HG02623 (cell line): ENCODE measurements around the gene UBA52.
"Not testable (repeated sequence)": the region's sequence is repeated elsewhere in the genome, so short reads cannot be mapped to it uniquely, and the experiment has no call there.

ENCODE experiments used
- ATAC-seq: cut with Tn5 transposase; IDR thresholded peaks from one replicate; pipeline ENCODE4 v1.9.1; 2021; ENCODE audit warnings: moderate library complexity; ENCODE audit not compliant: unreplicated experiment

UBA52 gene

GRCh38 chr19:18571564-18572344 is at the start of gene UBA52:
Gene UBA52, plus strand, starts transcription at chr19:18571857. Its CDS starts 1,444 bp downstream, at chr19:18573301.
- peak; percentile 92 for ATAC-seq

DNA sequence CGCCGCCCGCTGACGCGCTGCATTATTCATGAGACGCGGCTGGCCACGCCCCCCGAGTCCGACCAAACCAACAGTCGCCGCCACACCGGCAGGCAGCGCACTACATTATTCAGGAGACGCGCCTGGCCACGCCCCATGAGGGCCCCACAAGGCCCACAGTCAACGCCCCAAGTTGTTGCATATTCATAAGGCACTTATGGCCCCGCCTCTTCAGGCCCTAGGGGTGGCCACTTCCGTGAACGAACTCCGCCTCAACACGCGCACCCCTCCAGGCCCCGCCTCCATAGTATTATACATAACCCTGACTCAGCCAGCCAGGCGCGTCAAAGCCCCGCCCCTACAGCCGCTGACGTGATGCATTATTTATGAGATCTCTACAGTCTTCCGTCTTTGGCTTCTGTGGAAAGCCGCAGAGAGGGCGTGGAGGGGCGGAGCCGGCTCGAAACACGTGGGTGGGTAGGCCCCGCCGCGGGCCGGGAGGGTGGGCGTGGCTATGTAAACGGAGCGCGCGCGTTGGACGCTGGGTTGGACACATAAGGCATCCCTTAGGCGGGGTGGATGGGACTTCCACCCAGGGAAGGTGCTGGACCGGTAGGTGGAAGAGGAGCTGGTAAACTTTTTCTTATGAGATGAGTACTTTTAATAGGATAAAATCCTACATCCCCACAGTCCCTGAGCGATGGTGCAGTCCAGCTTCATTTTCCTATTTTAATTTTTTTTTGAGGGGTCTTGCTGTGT is 49.4 kb upstream of the UBA52 start:
- peak; percentile 82 for ATAC-seq

GRCh38 chr19:18522862-18523440 is 48.7 kb upstream of the UBA52 start:
- ATAC-seq = not testable (repeated sequence)

- ATAC-seq = no peak
These were observed 47.8 kb upstream of the UBA52 start for GRCh38 chr19:18523841-18524240.

DNA sequence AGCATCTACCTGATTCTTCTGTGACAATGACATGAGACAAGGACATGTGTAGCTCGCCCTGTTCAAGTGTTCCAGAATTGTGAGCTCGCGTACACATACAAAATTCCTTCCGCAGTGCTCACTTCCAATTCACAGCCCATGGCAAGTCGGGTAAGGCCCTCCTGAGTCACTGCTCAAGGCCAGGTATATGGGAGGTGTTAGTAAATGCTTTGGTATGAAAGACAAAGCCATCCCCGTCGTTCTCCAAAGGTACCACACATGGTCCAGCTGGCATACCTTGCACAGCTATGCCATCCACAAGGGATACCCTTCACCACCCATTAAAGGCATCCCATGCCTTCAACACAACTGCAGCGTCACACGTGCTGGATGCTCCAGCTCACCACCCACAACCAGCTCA is 45.3 kb upstream of the UBA52 start:
- ATAC-seq = no peak

- no peak for ATAC-seq
These were observed 41.9 kb upstream of the UBA52 start for GRCh38 chr19:18529782-18530181.

DNA sequence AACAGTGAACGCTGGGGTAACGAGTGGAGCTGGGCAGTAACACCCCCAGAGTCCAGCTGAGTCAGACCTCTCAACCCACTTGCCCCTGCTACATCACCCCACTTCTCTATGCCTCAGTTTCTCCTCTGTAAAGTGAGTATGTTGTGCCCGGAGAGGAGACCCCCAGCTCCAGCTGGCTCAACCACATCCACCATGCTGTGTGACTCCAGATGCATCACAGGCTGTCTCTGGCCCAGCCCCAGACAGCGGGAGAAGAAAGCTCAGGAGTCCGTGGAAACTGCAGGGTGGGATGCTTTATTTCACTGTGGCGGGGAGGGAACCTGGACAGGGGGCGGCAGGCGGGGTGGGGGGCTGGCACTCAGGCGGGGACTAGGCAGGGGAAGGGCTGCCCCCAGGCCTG is 40.2 kb upstream of the UBA52 start:
- ATAC-seq = no peak

DNA sequence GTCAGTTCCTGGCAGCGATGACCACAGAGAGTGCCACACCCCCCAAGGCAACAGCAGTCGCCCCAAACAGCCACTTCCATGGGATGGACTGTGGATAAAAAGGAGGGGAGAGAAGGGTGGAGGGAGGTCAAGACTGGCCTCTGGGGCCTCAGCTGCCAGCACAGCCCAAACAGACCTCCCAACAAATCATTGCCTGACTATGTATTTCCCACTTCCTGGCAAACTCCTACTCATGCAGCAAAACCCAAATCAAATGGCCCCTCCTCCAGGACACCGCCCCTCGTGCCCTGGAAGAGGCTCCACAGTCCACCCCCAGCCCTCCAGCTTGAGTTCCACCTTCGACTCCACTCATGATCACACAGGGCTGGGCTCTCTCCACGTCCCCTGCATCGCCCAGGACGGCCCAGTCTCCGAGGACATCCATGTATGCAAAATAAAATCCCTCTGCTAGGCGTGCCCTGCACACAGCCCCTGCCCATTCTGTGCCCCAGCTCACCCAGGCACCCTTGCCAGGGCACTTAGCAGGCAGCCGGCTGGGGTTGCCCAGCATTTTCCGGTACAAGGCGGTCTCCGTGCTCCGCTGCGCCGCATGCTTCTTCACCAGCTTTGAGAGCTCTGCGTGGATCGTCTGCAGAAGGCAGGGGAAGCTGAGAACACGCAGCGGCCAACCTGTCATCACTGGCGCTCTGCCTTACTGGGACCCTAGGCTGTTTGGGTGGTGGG is 39.3 kb upstream of the UBA52 start:
- ATAC-seq = no peak

DNA sequence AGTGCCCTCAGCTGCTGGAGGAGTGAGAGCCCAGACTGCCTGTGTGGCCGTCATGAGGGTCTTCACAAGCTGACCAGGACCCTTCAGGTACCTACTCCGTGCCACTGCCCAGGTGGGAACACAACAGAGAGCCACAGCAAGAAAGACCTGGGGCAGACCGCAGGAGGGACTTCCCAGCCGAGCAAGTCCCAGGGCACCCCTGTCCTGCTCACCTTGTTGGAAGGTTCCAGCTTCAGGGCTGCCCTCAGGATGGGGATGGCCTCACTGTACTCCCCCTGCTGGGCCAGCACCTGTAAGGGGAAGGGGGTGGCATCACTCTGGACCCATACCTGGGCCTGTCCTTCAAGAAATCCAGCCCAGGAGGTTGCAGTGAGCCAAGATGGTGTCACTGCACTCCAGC is 38.6 kb upstream of the UBA52 start:
- no peak for ATAC-seq

DNA sequence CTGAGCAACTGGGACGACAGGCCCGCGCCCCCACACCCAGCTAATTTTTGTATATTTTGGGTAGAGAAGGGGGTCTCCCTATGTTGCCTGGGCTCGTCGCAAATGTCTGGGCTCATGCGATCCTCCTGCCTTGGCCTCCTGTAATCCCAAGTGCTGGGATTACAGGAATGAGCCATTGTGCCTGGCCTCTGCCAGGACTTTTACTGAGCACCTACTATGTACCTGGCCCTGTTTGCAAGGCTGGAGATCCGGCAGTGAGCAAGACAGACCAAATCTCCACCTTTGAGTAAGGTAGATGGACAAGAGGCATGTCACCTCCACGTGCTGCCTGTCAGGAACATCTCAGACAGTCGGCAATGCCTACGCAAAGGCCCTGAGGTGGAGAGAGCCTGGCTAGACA is 35.2 kb upstream of the UBA52 start:
- ATAC-seq = no peak

- no peak for ATAC-seq
These were observed 34.2 kb upstream of the UBA52 start for GRCh38 chr19:18537431-18537830.

GRCh38 chr19:18538115-18538514 is 33.5 kb upstream of the UBA52 start:
- ATAC-seq = no peak

GRCh38 chr19:18539372-18539771 is 32.3 kb upstream of the UBA52 start:
- no peak for ATAC-seq

DNA sequence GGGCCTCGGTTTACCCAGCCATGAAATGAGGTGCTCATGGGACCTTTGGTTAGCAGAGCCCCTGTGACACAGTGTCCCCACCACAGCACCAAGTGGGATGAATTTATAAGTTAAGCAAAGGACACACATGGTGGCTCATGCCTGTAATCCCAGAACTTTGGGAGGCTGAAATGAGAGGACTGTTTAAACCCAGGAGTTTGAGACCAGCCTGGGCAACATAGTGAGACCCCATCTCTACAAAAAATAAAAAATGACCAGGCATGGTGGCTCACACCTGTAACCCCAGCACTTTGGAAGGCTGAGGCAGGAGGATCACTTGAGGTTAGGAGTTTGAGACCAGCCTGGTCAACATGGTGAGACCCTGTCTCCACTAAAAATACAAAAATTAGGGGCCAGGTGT is 31.5 kb upstream of the UBA52 start:
- not testable (repeated sequence) for ATAC-seq

- no peak for ATAC-seq
These were observed 30.2 kb upstream of the UBA52 start for GRCh38 chr19:18541258-18541991.

GRCh38 chr19:18541992-18542940 is 29.4 kb upstream of the UBA52 start:
- no peak for ATAC-seq

DNA sequence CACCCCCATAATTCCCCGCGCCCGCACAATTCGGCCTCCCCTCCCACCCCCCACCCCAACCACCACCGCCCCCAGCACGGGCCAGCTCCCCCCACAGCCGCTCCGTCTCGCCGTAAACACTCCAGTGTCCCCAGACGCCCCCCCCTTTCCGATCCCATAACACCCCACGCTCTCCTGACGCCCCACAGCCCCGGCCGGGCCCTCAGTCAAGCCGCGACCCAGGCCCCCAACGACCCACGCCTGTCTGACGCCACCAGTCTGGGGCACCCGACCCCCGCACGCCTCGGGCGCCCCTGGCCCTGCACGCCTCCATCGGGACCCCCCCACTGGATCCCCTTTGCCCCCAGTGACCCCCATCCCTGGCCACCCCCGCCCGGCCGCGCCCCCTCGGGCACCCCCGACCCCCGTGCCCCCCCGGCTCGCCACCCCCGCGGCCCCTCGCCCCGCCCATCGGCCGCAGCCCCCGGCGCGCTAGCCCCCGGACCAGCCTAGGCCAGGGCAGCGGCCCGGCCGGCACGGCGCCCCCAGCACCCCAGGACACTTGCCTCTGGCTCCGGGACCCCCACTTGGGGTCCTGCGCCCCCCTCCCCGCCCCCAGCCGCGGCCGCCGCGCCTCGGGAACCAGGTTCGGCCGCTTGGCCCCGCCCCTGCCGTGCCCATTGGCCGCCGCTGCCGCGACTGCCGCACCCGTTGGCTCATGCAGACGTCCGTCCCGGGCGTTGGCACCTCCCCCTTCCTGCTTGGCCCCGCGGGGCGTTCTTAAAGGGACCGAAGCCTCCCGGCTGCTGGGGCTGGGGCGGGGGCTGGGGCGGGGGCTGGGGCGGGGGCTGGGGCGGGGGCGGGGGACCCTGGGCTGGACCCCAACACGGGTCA is 28.5 kb upstream of the UBA52 start, which contains the start of gene FKBP8:
Gene FKBP8 (minus strand): TSS at position 633 of the 873 bp plus-strand sequence. CDS start 1,603 bp downstream, outside the sequence.
- ATAC-seq = peak; percentile 95

DNA sequence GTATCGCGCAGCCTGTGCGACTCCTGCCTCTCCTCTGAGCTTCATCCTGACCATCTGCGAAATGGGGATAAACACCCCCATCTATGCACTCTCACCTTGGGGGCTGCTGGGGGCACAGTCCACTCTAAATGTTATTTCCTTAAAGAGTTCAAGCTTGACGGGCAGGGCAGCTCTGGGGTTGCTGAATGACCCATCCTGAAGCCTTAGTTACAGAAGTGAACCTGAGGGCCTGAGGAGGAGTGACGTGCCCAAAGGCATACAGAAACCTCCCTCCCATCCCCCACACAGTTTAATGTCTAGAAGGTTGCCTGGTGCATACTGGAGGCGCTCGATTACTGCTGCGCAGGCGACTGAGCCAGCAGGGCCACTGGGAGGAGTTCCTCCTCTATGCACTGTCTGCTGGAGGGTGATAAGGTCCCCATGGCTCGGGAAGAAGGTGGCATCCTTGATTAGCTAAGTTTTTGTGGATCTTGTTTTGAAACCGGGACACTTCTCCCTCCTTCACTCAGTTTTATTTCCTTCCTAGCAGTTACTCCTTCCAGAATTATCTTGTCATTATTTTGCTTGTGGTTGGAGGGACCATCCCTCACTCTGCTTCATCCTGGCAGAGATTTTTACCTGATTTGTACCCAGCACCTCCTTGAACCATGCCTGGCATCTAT is 27.7 kb upstream of the UBA52 start:
- no peak for ATAC-seq
